PC-9 (cell line): ENCODE measurements around the gene AP3B1. TPM values are rescaled to one million over a fixed set of nuclear protein-coding genes. Genes with fewer than 3 reads are reported as not detected.

Experiments used
- BruUV-seq: library from RNA; stranded (reverse); fragments of 400-500 nt; replicated peaks from 2 replicates; lab custom pipeline; 2021; lab: Mats Ljungman, UMichigan
- CTCF ChIA-PET: fragments of 300-600 bp; sonication (Branson Sonifier 250); formaldehyde crosslinking; loops from one replicate; lab custom pipeline; 2022; ENCODE audit warnings: antibody characterized with exemption; lab: Charles Lee
- POLR2A ChIA-PET: fragments of 300-600 bp; sonication (Branson Sonifier 250); formaldehyde crosslinking; loops from one replicate; lab custom pipeline; 2022; ENCODE audit warnings: antibody characterized with exemption; ENCODE audit not compliant: unreplicated experiment; lab: Charles Lee
- DNase-seq, 2 experiments: peaks; one replicate each; pipeline versions ENCODE4 v3.0.0 to v3.0.0-alpha.2; 2015 to 2022; ENCODE audit warnings: mixed read lengths in 1 of 2
- H2AFZ ChIP-seq: fragments of 200-600 bp; sonication (generic); 2 replicates; pipeline ENCODE4 v1.8.1; 2017; ENCODE audit warnings: antibody characterized with exemption
- H3F3A ChIP-seq: fragments of 200-600 bp; sonication (generic); 2 replicates; pipeline ENCODE4 v1.8.1; 2017; ENCODE audit warnings: antibody characterized with exemption, mild to moderate bottlenecking, low read depth; ENCODE audit not compliant: insufficient read depth
- H3K27ac ChIP-seq: fragments of 200-600 bp; sonication (generic); 2 replicates; pipeline ENCODE4 v1.6.1; 2016; ENCODE audit warnings: mixed run types
- H3K27me3 ChIP-seq: fragments of 200-600 bp; sonication (generic); 2 replicates; pipeline ENCODE4 v1.6.1; 2016; ENCODE audit warnings: low read depth, mixed run types; ENCODE audit not compliant: insufficient read depth
- H3K36me3 ChIP-seq: fragments of 200-600 bp; sonication (generic); 2 replicates; pipeline ENCODE4 v1.6.1; 2016; ENCODE audit warnings: low read depth, mixed run types
- H3K4me1 ChIP-seq: fragments of 200-600 bp; sonication (generic); replicated peaks from 2 replicates; pipeline ENCODE4 v1.6.1; 2016; ENCODE audit warnings: mixed run types; ENCODE audit not compliant: insufficient read depth
- H3K4me2 ChIP-seq: fragments of 200-600 bp; sonication (generic); 2 replicates; pipeline ENCODE4 v1.6.1; 2017; ENCODE audit warnings: mixed run types
- H3K4me3 ChIP-seq: fragments of 200-600 bp; sonication (generic); 2 replicates; pipeline ENCODE4 v1.6.1; 2016; ENCODE audit warnings: mixed run types
- H3K79me2 ChIP-seq: fragments of 200-600 bp; sonication (generic); 2 replicates; pipeline ENCODE4 v1.6.1; 2017; ENCODE audit warnings: low read depth, mixed run types
- H3K9me2 ChIP-seq: fragments of 200-600 bp; sonication (generic); 2 replicates; pipeline ENCODE4 v1.8.1; 2017; ENCODE audit warnings: mild to moderate bottlenecking; ENCODE audit not compliant: insufficient read depth
- H3K9me3 ChIP-seq: fragments of 200-600 bp; sonication (generic); 2 replicates; pipeline ENCODE4 v1.8.1; 2016; ENCODE audit warnings: low read depth; ENCODE audit not compliant: insufficient read depth
- H4K20me1 ChIP-seq: fragments of 200-600 bp; sonication (generic); 2 replicates; pipeline ENCODE4 v1.8.1; 2017; ENCODE audit not compliant: insufficient read depth
- EZH2 ChIP-seq: fragments of 200-600 bp; sonication (generic); IDR thresholded peaks from 2 replicates; pipeline ENCODE4 v1.8.0; 2017; ENCODE audit warnings: antibody characterized with exemption, low read depth
- intact Hi-C: fragments of 100-400 bp; cut with micrococcal nuclease; formaldehyde crosslinking; loops from one replicate; pipeline ENCODE4 v1.10.0; 2022; ENCODE audit not compliant: unreplicated experiment
- total RNA-seq: library from RNA; stranded (reverse); gene quantifications from 2 replicates; pipeline ENCODE4 v1.2.3, GENCODE V29; 2021
- TF ChIP-seq, protein P1 (sequence below): fragments of 200-600 bp; sonication (generic); conservative IDR thresholded peaks from 2 replicates; pipeline ENCODE4 v1.6.1; 2017; ENCODE audit warnings: mixed run types, antibody characterized with exemption, mild to moderate bottlenecking, moderate library complexity

Gene AP3B1
- total RNA-seq, 1 experiment from 2014 or later, result 44.0 TPM

DNA sequence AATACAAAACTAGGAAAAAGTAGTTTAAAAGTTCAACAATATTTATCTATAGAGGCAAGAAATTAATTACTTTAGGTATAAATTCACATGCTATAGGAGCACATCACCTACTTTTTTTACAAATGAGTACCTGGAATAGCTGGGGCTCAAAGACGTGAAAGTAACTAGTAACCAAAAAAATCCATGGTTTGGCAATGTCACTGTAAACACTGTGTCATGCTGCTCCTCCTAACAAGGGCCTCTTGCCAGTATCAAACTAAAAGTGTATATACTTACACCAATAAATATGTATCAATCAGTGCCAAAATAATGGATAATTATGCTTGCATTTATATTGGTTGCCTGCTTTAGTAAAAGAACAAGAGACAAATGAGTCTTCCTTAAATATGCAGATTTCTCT lies 78.9 kb downstream of the AP3B1 start:
- CTCF ChIA-PET, result no interaction called here
- Histone ChIP-seq H3K36me3 (peaks cover 14% of the 10 kb centered on the region; the same call in 1 of the 2 replicates), H3K4me3 (no peak overlapping the region), H2AFZ (no peak overlapping the region), H3K4me1 (no peaks in the 10 kb centered on the region), H3K27me3 (no peaks in the 10 kb centered on the region), H3K9me2 (no peaks in the 10 kb centered on the region), H3F3A (no peaks in the 10 kb centered on the region), H4K20me1 (no peaks in the 10 kb centered on the region), H3K9me3 (no peaks in the 10 kb centered on the region), H3K27ac (no peak overlapping the region), H3K79me2 (no peaks in the 10 kb centered on the region), H3K4me2 (no peak overlapping the region)
- no TSS peak for BruUV-seq
- DNase-seq, result no peak
- TF ChIP-seq, protein P1, sequence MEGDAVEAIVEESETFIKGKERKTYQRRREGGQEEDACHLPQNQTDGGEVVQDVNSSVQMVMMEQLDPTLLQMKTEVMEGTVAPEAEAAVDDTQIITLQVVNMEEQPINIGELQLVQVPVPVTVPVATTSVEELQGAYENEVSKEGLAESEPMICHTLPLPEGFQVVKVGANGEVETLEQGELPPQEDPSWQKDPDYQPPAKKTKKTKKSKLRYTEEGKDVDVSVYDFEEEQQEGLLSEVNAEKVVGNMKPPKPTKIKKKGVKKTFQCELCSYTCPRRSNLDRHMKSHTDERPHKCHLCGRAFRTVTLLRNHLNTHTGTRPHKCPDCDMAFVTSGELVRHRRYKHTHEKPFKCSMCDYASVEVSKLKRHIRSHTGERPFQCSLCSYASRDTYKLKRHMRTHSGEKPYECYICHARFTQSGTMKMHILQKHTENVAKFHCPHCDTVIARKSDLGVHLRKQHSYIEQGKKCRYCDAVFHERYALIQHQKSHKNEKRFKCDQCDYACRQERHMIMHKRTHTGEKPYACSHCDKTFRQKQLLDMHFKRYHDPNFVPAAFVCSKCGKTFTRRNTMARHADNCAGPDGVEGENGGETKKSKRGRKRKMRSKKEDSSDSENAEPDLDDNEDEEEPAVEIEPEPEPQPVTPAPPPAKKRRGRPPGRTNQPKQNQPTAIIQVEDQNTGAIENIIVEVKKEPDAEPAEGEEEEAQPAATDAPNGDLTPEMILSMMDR, result no peak
- no peak for TF ChIP-seq EZH2
- POLR2A ChIA-PET, result no interaction called here
- intact Hi-C loops, result no loop called here

DNA sequence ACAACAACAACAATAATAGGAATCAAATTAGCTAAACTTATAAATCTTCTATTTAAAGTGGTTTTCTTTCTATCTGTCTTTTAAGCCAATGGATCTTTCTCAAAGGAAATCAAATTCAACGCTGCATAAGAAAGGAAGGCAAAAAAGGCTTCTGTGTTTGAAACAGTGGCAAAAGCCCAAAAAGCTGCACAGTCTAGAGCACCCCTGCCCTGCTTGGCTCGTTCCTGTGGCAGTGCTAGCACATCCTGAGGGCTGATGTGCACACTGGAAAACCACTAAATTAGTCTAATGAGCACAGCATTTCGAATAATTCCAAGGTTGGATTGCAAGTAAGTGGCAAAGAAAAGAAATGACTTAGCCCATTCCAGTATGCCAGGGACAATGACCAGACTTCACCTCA lies 80.7 kb downstream of the AP3B1 start:
- H3K9me2 ChIP-seq, result no peaks in the 10 kb centered on the region
- H3K79me2 ChIP-seq, result no peaks in the 10 kb centered on the region
- no peak overlapping the region for H3K4me3 ChIP-seq
- H4K20me1 ChIP-seq, result no peaks in the 10 kb centered on the region
- no peak overlapping the region for H3K4me2 ChIP-seq
- no peak overlapping the region for H3K27ac ChIP-seq
- no peaks in the 10 kb centered on the region for H3K4me1 ChIP-seq
- DNase-seq, result no peak
- H3F3A ChIP-seq, result no peaks in the 10 kb centered on the region
- intact Hi-C loops, result no loop called here
- CTCF ChIA-PET, result no interaction called here
- no peaks in the 10 kb centered on the region for H3K27me3 ChIP-seq
- BruUV-seq, result no TSS peak
- no peaks in the 10 kb centered on the region for H3K9me3 ChIP-seq
- 0 out of 2 replicates have a peak, but pooled peaks cover 8% of the 10 kb centered on the region for H3K36me3 ChIP-seq
- TF ChIP-seq, protein P1, result no peak
- TF ChIP-seq EZH2, result no peak
- H2AFZ ChIP-seq, result no peak overlapping the region
- POLR2A ChIA-PET, result interaction anchor here (0.6 kb wide), 1 partner anchor 9 kb away, joined by 5 read pairs; no protein-coding TSS in a partner anchor

DNA sequence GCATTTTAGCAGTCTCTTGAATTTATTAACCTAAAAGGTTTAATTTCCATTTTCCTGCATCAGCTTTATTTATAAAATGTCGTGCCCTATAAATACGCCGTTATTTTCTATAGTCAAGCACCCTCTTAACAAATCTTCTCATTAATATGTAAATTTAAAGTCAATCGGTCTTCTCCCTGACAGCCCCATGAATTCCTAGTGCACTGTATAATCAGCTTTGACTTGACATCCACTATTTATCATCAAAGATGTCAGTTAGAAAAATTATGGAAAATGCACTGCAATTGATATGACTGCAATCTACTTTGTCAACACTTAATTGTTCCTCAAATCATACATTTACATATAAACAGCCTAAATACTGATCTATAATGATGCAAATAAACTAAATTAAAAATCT lies 83.4 kb downstream of the AP3B1 start:
- Histone ChIP-seq H3F3A (no peaks in the 10 kb centered on the region), H3K9me2 (no peaks in the 10 kb centered on the region), H3K27ac (no peak overlapping the region), H3K9me3 (no peaks in the 10 kb centered on the region), H3K4me1 (no peaks in the 10 kb centered on the region), H4K20me1 (no peaks in the 10 kb centered on the region), H3K4me2 (no peak overlapping the region), H3K79me2 (no peaks in the 10 kb centered on the region), H2AFZ (no peak overlapping the region), H3K27me3 (no peaks in the 10 kb centered on the region), H3K4me3 (no peak overlapping the region), H3K36me3 (0 out of 2 replicates have a peak, but pooled peaks cover 6% of the 10 kb centered on the region)
- BruUV-seq, result no TSS peak
- ChIA-PET POLR2A (no interaction called here), CTCF (no interaction called here)
- intact Hi-C loops, result no loop called here
- TF ChIP-seq EZH2, result no peak
- TF ChIP-seq, protein P1, result no peak
- no peak for DNase-seq
